Liver (tissue), 9 donors: Measurements from ENCODE around the gene MYCBPAP. TPM values are rescaled to one million over a fixed set of nuclear protein-coding genes. Genes with fewer than 3 reads are reported as not detected.

Source experiments
- DNase-seq: peaks from one replicate; pipeline ENCODE4 v3.0.0-alpha.2; 2017; ENCODE audit warnings: low spot score
- H3K27ac ChIP-seq, 2 donors: one replicate each; pipeline ENCODE4 v1.7.0; 2013; ENCODE audit warnings: inconsistent platforms in 2 of 2, low read length in 2 of 2, control low read depth in 1 of 2, low read depth in 1 of 2, mild to moderate bottlenecking in 1 of 2
- H3K27me3 ChIP-seq, 4 donors: one replicate each; pipeline versions ENCODE4 v1.6.1 to v1.7.0; 2013; ENCODE audit warnings: low read length in 3 of 4, inconsistent platforms in 1 of 4, mild to moderate bottlenecking in 1 of 4, moderate library complexity in 1 of 4; ENCODE audit not compliant: control insufficient read depth in 4 of 4, insufficient read depth in 4 of 4
- H3K36me3 ChIP-seq, 4 donors: one replicate each; pipeline versions ENCODE4 v1.6.1 to v1.7.0; 2013; ENCODE audit warnings: low read length in 3 of 4, mild to moderate bottlenecking in 3 of 4, low read depth in 1 of 4, moderate library complexity in 1 of 4; ENCODE audit not compliant: control insufficient read depth in 4 of 4, insufficient read depth in 3 of 4
- H3K4me1 ChIP-seq, 4 donors: one replicate each; pipeline versions ENCODE4 v1.6.1 to v1.7.0; 2013; ENCODE audit warnings: low read length in 3 of 4, mild to moderate bottlenecking in 3 of 4, moderate library complexity in 1 of 4; ENCODE audit not compliant: control insufficient read depth in 4 of 4, insufficient read depth in 4 of 4
- H3K4me3 ChIP-seq, 3 donors: one replicate each; pipeline versions ENCODE4 v1.6.1 to v1.7.0; 2013; ENCODE audit warnings: low read length in 3 of 3, control low read depth in 1 of 3, low read depth in 1 of 3, mild to moderate bottlenecking in 1 of 3
- H3K9ac ChIP-seq, 2 donors: one replicate each; pipeline ENCODE4 v1.7.0; 2013; ENCODE audit warnings: low read length in 2 of 2, mild to moderate bottlenecking in 2 of 2, moderate library complexity in 2 of 2, control low read depth in 1 of 2, low read depth in 1 of 2
- H3K9me3 ChIP-seq, 4 donors: one replicate each; pipeline versions ENCODE4 v1.6.1 to v1.7.0; 2013; ENCODE audit warnings: low read length in 3 of 4; ENCODE audit not compliant: control insufficient read depth in 4 of 4
- EGR1 ChIP-seq, 2 donors: IDR thresholded peaks; 2 replicates each; pipeline ENCODE4 v1.6.1; 2016 to 2018; ENCODE audit warnings: antibody characterized with exemption in 2 of 2, low read depth in 2 of 2
- FOXA1 ChIP-seq: IDR thresholded peaks from 2 replicates; pipeline ENCODE4 v1.6.1; 2016; ENCODE audit warnings: antibody characterized with exemption
- FOXA2 ChIP-seq: IDR thresholded peaks from 2 replicates; pipeline ENCODE4 v1.6.1; 2016; ENCODE audit warnings: antibody characterized with exemption
- GABPA ChIP-seq, 2 donors: IDR thresholded peaks in 1 of 2; conservative IDR thresholded peaks in 1 of 2; 2 replicates each; pipeline ENCODE4 v1.6.1; 2016; ENCODE audit warnings: antibody characterized with exemption in 2 of 2, mild to moderate bottlenecking in 1 of 2, moderate library complexity in 1 of 2
- HNF4A ChIP-seq, 2 donors: conservative IDR thresholded peaks; 2 replicates each; pipeline ENCODE4 v1.6.1; 2016; ENCODE audit warnings: antibody characterized with exemption in 2 of 2, mild to moderate bottlenecking in 2 of 2
- HNF4G ChIP-seq: IDR thresholded peaks from 2 replicates; pipeline ENCODE4 v1.6.1; 2016; ENCODE audit warnings: antibody characterized with exemption
- JUND ChIP-seq, 2 donors: IDR thresholded peaks; 2 replicates each; pipeline ENCODE4 v1.6.1; 2016; ENCODE audit warnings: antibody characterized with exemption in 2 of 2
- NR2F2 ChIP-seq: IDR thresholded peaks from 2 replicates; pipeline ENCODE4 v1.6.1; 2016; ENCODE audit warnings: antibody characterized with exemption
- RAD21 ChIP-seq, 2 donors: IDR thresholded peaks; 2 replicates each; pipeline ENCODE4 v1.6.1; 2016; ENCODE audit warnings: antibody characterized with exemption in 2 of 2, mild to moderate bottlenecking in 2 of 2
- RXRA ChIP-seq, 2 donors: IDR thresholded peaks; 2 replicates each; pipeline ENCODE4 v1.6.1; 2017 to 2018; ENCODE audit warnings: antibody characterized with exemption in 2 of 2, mild to moderate bottlenecking in 1 of 2
- SP1 ChIP-seq: IDR thresholded peaks from 2 replicates; pipeline ENCODE4 v1.6.1; 2018; ENCODE audit warnings: antibody characterized with exemption, mild to moderate bottlenecking
- TAF1 ChIP-seq: conservative IDR thresholded peaks from 2 replicates; pipeline ENCODE4 v1.6.1; 2016; ENCODE audit warnings: antibody characterized with exemption, mild to moderate bottlenecking
- YY1 ChIP-seq: IDR thresholded peaks from 2 replicates; pipeline ENCODE4 v1.6.1; 2016; ENCODE audit warnings: antibody characterized with exemption, mild to moderate bottlenecking
- ZBTB33 ChIP-seq: IDR thresholded peaks from 2 replicates; pipeline ENCODE4 v1.6.1; 2016; ENCODE audit warnings: antibody characterized with exemption
- WGBS: extraction: QIAGEN DNeasy Blood & Tissue Kit; methylation state at CpG from one replicate; pipeline ENCODE4 v1.1.7; 2013; 5-methylcytosine and 5-hydroxymethylcytosine counted together
- polyA plus RNA-seq, 2 donors: library from polyadenylated mRNA; stranded (reverse) in 1 of 2; unstranded in 1 of 2; fragments of 200-250 nt in 1 of 2; fragments of >200 nt in 1 of 2; fragmentation: Nextera tagmentation in 1 of 2; extraction: Ambion mirVana in 1 of 2; gene quantifications; one replicate each; pipeline versions ENCODE4 v1.2.1 to v1.2.3, GENCODE V29; 2013 to 2015
- total RNA-seq, 2 donors: library from RNA; depleted of rRNA; stranded (reverse); fragments of >200 nt; gene quantifications; one replicate each; pipeline ENCODE4 v1.2.3, GENCODE V29; 2014
- TF ChIP-seq, protein P1 (sequence below): fragments of 150-350 bp; IDR thresholded peaks from 2 replicates; pipeline ENCODE4 v1.5.1; 2017; ENCODE audit warnings: improper control_type of control experiment, low read depth, low read length; ENCODE audit not compliant: missing input control
- TF ChIP-seq, protein P2 (sequence below): IDR thresholded peaks from 2 replicates; pipeline ENCODE4 v1.6.1; 2016; ENCODE audit warnings: antibody characterized with exemption
- TF ChIP-seq, protein P3 (sequence below): IDR thresholded peaks from 2 replicates; pipeline ENCODE4 v1.6.1; 2016; ENCODE audit warnings: antibody characterized with exemption
- TF ChIP-seq, protein P4 (sequence below): IDR thresholded peaks from 2 replicates; pipeline ENCODE4 v1.6.1; 2016; ENCODE audit warnings: antibody characterized with exemption, mild to moderate bottlenecking
- donor health status: healthy.
- donor health status: healthy.
- donor health status: healthy.
- donor health status: healthy.
- donor health status: healthy.

MYCBPAP gene
- total and polyA plus RNA-seq, 4 donors: 0.23 to 0.25 TPM; not detected in 2

GRCh38 chr17:50560931-50561745 is 52.9 kb downstream of the MYCBPAP start:
- no peak for DNase-seq
- 4% methylated on average over 88 of the region's 88 CpGs for WGBS
- Histone ChIP-seq H3K4me1 (peaks cover 11 to 21% (median 17%) of the 10 kb centered on the region in 4 donors), H3K36me3 (no peaks in the 10 kb centered on the region), H3K27me3 (peaks cover 0 to 6% (median 4%) of the 10 kb centered on the region in 4 donors), H3K9ac (no peak overlapping the region), H3K27ac (no peak overlapping the region), H3K9me3 (no peaks in the 10 kb centered on the region), H3K4me3 (peak overlapping the region in 1 of 3 donors; percentile 49)
- TF ChIP-seq RAD21 (IDR thresholded peaks at IDR 0.05) (no peak), SP1 (no peak), FOXA1 (no peak), HNF4G (no peak), ZBTB33 (no peak), RXRA (IDR thresholded peaks at IDR 0.05) (no peak), TAF1 (no peak), FOXA2 (no peak), JUND (IDR thresholded peaks at IDR 0.05) (no peak), GABPA (IDR thresholded peaks at IDR 0.05 in 1 of 2, conservative IDR thresholded peaks at IDR 0.05 in 1 of 2) (no peak), EGR1 (IDR thresholded peaks at IDR 0.05; ENCODE audit: low read depth in 2 of 2) (no peak)
- TF ChIP-seq, protein P1, sequence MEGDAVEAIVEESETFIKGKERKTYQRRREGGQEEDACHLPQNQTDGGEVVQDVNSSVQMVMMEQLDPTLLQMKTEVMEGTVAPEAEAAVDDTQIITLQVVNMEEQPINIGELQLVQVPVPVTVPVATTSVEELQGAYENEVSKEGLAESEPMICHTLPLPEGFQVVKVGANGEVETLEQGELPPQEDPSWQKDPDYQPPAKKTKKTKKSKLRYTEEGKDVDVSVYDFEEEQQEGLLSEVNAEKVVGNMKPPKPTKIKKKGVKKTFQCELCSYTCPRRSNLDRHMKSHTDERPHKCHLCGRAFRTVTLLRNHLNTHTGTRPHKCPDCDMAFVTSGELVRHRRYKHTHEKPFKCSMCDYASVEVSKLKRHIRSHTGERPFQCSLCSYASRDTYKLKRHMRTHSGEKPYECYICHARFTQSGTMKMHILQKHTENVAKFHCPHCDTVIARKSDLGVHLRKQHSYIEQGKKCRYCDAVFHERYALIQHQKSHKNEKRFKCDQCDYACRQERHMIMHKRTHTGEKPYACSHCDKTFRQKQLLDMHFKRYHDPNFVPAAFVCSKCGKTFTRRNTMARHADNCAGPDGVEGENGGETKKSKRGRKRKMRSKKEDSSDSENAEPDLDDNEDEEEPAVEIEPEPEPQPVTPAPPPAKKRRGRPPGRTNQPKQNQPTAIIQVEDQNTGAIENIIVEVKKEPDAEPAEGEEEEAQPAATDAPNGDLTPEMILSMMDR: no peak

DNA sequence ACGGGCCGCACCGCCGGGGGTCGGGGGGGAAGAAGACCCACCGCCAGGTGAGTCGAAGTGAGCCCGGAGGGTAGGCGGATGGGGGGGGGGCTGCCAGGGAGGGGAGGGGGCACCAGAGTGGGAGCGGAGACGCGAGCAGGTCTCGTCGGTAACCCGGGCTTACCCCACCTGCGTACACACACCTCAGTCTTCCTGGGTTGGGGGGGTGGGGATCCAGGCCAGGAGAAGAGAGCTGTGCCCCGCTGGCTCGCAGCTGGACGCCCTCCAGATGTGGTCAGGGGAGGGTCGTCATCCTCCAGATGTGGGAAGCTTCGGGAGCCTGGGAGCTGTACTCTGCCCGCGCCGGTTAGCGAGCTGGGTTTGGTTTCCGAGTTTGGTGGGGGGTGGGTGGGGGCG is 53.5 kb downstream of the MYCBPAP start:
- Histone ChIP-seq H3K27me3 (peaks cover 0 to 6% (median 4%) of the 10 kb centered on the region in 4 donors), H3K4me3 (peak overlapping the region in 1 of 3 donors; percentile 49), H3K27ac (no peak overlapping the region), H3K9ac (no peak overlapping the region), H3K36me3 (no peaks in the 10 kb centered on the region), H3K9me3 (no peaks in the 10 kb centered on the region), H3K4me1 (peaks cover 11 to 21% (median 17%) of the 10 kb centered on the region in 4 donors)
- DNase-seq: no peak
- TF ChIP-seq FOXA1: no peak
- TF ChIP-seq RAD21 (IDR thresholded peaks at IDR 0.05): no peak
- TF ChIP-seq, protein P2, sequence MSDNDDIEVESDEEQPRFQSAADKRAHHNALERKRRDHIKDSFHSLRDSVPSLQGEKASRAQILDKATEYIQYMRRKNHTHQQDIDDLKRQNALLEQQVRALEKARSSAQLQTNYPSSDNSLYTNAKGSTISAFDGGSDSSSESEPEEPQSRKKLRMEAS: no peak
- TF ChIP-seq FOXA2: no peak
- no peak for TF ChIP-seq JUND (IDR thresholded peaks at IDR 0.05)
- no peak for TF ChIP-seq NR2F2
- TF ChIP-seq EGR1 (IDR thresholded peaks at IDR 0.05; ENCODE audit: low read depth in 2 of 2): no peak
- no peak for TF ChIP-seq ZBTB33
- no peak for TF ChIP-seq TAF1
- TF ChIP-seq, protein P3, sequence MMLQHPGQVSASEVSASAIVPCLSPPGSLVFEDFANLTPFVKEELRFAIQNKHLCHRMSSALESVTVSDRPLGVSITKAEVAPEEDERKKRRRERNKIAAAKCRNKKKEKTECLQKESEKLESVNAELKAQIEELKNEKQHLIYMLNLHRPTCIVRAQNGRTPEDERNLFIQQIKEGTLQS: no peak
- TF ChIP-seq, protein P4, sequence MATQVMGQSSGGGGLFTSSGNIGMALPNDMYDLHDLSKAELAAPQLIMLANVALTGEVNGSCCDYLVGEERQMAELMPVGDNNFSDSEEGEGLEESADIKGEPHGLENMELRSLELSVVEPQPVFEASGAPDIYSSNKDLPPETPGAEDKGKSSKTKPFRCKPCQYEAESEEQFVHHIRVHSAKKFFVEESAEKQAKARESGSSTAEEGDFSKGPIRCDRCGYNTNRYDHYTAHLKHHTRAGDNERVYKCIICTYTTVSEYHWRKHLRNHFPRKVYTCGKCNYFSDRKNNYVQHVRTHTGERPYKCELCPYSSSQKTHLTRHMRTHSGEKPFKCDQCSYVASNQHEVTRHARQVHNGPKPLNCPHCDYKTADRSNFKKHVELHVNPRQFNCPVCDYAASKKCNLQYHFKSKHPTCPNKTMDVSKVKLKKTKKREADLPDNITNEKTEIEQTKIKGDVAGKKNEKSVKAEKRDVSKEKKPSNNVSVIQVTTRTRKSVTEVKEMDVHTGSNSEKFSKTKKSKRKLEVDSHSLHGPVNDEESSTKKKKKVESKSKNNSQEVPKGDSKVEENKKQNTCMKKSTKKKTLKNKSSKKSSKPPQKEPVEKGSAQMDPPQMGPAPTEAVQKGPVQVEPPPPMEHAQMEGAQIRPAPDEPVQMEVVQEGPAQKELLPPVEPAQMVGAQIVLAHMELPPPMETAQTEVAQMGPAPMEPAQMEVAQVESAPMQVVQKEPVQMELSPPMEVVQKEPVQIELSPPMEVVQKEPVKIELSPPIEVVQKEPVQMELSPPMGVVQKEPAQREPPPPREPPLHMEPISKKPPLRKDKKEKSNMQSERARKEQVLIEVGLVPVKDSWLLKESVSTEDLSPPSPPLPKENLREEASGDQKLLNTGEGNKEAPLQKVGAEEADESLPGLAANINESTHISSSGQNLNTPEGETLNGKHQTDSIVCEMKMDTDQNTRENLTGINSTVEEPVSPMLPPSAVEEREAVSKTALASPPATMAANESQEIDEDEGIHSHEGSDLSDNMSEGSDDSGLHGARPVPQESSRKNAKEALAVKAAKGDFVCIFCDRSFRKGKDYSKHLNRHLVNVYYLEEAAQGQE: no peak
- no peak for TF ChIP-seq RXRA (IDR thresholded peaks at IDR 0.05)
- no peak for TF ChIP-seq HNF4G
- TF ChIP-seq, protein P1: no peak
- no peak for TF ChIP-seq HNF4A (conservative IDR thresholded peaks at IDR 0.05)
- TF ChIP-seq YY1: no peak
- WGBS: 5% methylated on average over 27 of the region's 27 CpGs
